Thymus (tissue), 11 donors: ENCODE results near the gene DISC1. TPM values are rescaled to one million over a fixed set of nuclear protein-coding genes. Genes with fewer than 3 reads are reported as not detected.

Experiments used
- DNase-seq, 9 donors: peaks; one replicate each; pipeline ENCODE4 v3.0.0-alpha.2; 2013; ENCODE audit warnings: low spot score in 9 of 9, low read depth in 6 of 9, missing footprints in 1 of 9
- H3K27ac ChIP-seq, 2 donors: one replicate each; pipeline ENCODE4 v1.5.1; 2013; ENCODE audit warnings: control low read depth in 1 of 2, low read depth in 1 of 2, low read length in 1 of 2, mild to moderate bottlenecking in 1 of 2, moderate library complexity in 1 of 2
- H3K27me3 ChIP-seq, 2 donors: one replicate each; pipeline ENCODE4 v1.5.1; 2013; ENCODE audit warnings: low read length in 1 of 2; ENCODE audit not compliant: control insufficient read depth in 2 of 2, insufficient read depth in 1 of 2
- H3K36me3 ChIP-seq, 2 donors: one replicate each; pipeline ENCODE4 v1.5.1; 2013; ENCODE audit warnings: low read length in 1 of 2, mild to moderate bottlenecking in 1 of 2, moderate library complexity in 1 of 2; ENCODE audit not compliant: control insufficient read depth in 2 of 2, insufficient read depth in 2 of 2
- H3K4me1 ChIP-seq, 2 donors: one replicate each; pipeline ENCODE4 v1.5.1; 2013; ENCODE audit warnings: low read length in 2 of 2; ENCODE audit not compliant: control insufficient read depth in 2 of 2, insufficient read depth in 2 of 2
- H3K4me3 ChIP-seq, 2 donors: one replicate each; pipeline ENCODE4 v1.5.1; 2013; ENCODE audit warnings: low read length in 2 of 2, control low read depth in 1 of 2, mild to moderate bottlenecking in 1 of 2
- H3K9me3 ChIP-seq, 2 donors: one replicate each; pipeline ENCODE4 v1.5.1; 2013; ENCODE audit warnings: low read length in 1 of 2, mild to moderate bottlenecking in 1 of 2; ENCODE audit not compliant: control insufficient read depth in 2 of 2, insufficient read depth in 1 of 2
- WGBS: extraction: QIAGEN DNeasy Blood & Tissue Kit; methylation state at CpG from one replicate; pipeline ENCODE4 v1.1.7; 2013; 5-methylcytosine and 5-hydroxymethylcytosine counted together
- polyA plus RNA-seq: library from polyadenylated mRNA; stranded (reverse); fragments of 200-250 nt; gene quantifications from one replicate; pipeline ENCODE4 v1.2.3, GENCODE V29; 2013
- total RNA-seq: library from RNA; stranded (reverse); fragments of 120-200 nt; gene quantifications from one replicate; pipeline ENCODE4 v1.2.4, GENCODE V29; 2013
- donor health status: healthy.

The DISC1 gene
- total and polyA plus RNA-seq, 2 donors: 4.4 to 5.3 TPM

DNA sequence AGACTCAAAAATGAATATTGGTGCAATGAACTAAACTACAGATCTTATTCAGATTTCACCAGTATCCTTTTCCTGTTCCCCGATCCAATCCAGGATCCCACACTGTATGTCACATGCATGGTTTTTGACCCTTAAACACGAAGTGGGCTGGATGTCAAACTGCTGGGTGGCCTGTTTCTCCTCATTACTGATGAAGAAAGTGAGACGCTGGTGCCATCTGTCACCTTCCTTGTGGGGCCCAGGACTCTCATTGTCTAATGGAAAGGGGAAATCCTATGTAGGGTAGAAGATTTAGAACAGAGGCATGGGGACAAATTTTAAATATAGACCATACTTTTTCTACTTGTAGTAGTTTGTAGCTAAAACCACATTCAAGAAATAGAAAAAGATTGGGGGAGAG is 56.2 kb downstream of the DISC1 start:
- Histone ChIP-seq H3K4me1 (no peaks in the 10 kb centered on the region), H3K27me3 (no peaks in the 10 kb centered on the region), H3K27ac (no peak overlapping the region), H3K9me3 (peaks cover 1 to 8% of the 10 kb centered on the region in 2 donors), H3K4me3 (no peak overlapping the region), H3K36me3 (no peaks in the 10 kb centered on the region)
- DNase-seq: no peak
- 83% methylated on average over 3 of the region's 3 CpGs for WGBS

DNA sequence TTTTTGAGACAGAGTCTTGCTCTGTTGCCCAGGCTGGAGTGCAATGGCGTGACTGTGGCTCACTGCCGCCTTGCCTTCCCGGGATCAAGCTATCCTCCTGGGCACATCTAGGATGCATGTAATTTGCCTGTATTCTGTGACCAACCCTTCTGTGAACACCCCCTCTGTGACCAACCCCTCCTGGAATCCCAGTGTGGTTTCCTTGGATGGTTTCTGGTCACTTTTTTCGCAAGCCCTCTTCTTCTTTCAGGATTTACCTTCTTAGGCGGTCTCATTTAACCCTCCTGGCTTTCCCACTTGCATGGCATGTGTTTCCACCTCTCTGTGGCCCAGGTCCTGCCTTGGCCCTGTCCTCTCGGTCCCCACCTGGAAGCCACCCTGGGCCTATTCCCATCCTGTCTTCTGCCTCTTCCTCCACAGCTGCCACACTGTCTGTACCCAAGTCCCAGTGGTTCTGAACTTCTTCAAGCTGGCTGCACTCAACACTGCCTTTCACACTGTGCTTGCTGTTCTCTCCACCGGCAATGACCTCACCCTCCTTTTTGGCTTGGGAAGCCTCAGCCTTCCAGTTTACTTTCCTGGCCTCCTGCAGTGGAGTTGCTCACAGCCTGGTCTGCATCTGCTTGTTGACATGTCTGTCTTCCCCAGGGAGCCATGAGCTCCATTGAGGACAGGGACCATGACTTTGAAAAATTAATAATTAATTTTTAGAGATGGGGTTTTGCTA is 57.0 kb downstream of the DISC1 start:
- DNase-seq: no peak
- Histone ChIP-seq H3K4me1 (no peaks in the 10 kb centered on the region), H3K9me3 (peaks cover 1 to 8% of the 10 kb centered on the region in 2 donors), H3K36me3 (no peaks in the 10 kb centered on the region), H3K27ac (no peak overlapping the region), H3K4me3 (no peak overlapping the region), H3K27me3 (no peaks in the 10 kb centered on the region)
- 98% methylated on average over 7 of the region's 7 CpGs for WGBS

DNA sequence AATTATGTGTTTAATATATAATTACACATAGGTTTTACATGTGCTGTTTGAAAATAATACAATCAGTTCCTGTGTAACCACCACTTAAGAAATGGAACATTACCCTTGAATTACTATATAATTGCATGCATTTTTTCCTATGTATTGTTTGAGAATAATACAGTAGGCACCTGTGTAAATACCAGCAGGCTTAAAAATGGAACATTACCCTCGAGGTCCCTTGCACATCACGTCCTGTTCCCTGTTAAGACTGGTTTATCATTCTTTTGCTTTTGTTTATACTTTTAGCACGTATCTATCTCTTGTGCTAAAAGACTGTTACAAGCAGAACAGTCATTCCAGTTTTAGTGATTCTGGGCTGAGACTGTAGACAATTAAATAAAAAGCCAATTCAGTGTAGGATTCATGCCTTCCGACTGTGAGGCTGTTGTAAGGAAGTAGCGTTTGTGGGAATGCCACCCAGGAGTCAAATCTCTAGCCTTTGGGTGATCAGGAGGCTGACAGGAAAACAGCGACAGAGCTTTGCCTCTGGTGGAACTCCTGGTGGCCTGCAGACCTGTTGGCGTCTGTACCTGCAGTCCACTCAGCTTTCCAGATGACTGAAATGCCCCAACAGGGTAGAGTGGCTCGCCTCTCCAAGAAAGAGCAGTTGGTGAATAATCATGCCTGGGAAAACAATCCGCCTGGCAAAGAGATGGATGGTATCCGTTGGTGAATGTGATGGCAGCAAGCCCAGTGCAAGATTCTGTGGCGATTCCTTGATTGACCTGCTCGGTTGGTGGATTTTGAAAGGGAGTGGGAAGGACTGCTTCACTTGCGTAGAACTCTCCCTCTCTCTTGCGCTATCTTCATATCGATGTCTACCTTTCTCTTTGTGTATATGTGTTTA is 58.0 kb downstream of the DISC1 start:
- H3K27ac ChIP-seq: no peak overlapping the region
- H3K9me3 ChIP-seq: peaks cover 1 to 8% of the 10 kb centered on the region in 2 donors
- WGBS: 96% methylated on average over 15 of the region's 15 CpGs

DNA sequence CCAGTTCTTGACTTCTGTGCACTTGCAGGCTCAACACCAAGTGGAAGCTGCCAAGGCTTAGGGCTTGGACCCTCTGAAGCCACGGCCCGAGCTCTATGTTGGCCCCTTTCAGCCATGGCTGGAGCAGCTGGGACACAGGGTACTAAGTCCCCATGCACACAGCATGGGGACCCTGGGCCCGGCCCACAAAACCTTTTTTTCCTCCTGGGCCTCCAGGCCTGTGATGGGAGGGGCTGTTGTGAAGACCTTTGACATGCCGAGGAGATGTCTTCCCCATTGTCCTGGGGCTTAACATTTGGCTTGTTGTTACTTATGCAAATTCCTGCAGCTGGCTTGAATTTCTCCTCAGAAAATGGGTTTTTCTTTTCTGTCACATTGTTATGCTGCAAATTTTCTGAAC is 59.8 kb downstream of the DISC1 start:
- Histone ChIP-seq H3K9me3 (peaks cover 1 to 8% of the 10 kb centered on the region in 2 donors), H3K36me3 (no peaks in the 10 kb centered on the region), H3K4me1 (no peaks in the 10 kb centered on the region), H3K27ac (no peak overlapping the region), H3K4me3 (no peak overlapping the region), H3K27me3 (no peaks in the 10 kb centered on the region)
- no peak for DNase-seq
- WGBS: over 99% methylated on average over 4 of the region's 4 CpGs

More for the DNA sequence above, 58.0 kb downstream of the DISC1 start:
- no peaks in the 10 kb centered on the region for H3K27me3 ChIP-seq
- DNase-seq: no peak
- H3K4me1 ChIP-seq: no peaks in the 10 kb centered on the region
- H3K4me3 ChIP-seq: no peak overlapping the region
- H3K36me3 ChIP-seq: no peaks in the 10 kb centered on the region

DNA sequence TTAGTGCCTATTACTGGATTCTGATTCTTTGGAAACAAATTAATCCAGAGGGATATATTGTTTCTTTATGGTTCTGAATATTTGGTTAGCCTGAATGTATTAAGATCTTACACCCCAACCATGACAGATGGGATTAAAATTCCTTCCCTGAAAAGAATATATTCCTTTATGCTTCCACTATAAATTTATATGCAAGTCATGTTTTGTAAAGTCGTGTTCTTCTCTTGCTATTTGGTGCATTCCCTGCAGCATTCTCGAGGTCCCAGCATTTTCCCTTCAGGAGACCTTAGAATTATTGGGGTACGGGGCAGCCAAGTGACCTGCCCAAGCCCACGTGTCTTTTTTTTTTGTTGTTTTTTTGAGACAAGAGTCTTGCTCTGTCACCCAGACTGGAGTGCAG is 62.4 kb downstream of the DISC1 start:
- no peaks in the 10 kb centered on the region for H3K4me1 ChIP-seq
- peaks cover 1 to 8% of the 10 kb centered on the region in 2 donors for H3K9me3 ChIP-seq
- 98% methylated on average over 4 of the region's 4 CpGs for WGBS

DNA sequence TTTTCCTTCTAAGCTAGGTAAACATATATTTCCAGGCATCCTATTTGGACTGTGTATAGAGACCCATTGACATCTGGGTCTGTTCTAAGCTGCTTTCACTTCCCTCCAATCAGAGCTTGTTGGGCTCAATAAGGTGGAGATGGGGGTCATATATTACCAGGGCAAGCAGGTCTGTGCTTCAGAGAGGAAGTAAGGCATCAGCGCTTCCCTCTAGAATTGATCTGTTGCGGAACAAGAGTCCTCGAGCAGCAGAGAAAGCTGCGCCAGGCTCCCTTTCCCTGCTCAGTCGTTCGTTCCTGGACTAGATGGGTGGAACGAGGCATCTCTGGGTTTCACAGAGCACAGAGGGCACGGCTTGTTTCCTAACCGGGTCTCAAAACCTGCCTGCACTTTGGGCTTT is 63.5 kb downstream of the DISC1 start:
- H3K27me3 ChIP-seq: no peaks in the 10 kb centered on the region
- WGBS: 78% methylated on average over 9 of the region's 9 CpGs
- H3K9me3 ChIP-seq: peaks cover 1 to 8% of the 10 kb centered on the region in 2 donors
- H3K4me3 ChIP-seq: no peak overlapping the region
- peaks cover 0 to 6% of the 10 kb centered on the region in 2 donors for H3K4me1 ChIP-seq
- no peak overlapping the region for H3K27ac ChIP-seq
- H3K36me3 ChIP-seq: no peaks in the 10 kb centered on the region
- peak in 1 of 9 donors; percentile 20 for DNase-seq

More for the DNA sequence above, 62.4 kb downstream of the DISC1 start:
- no peak overlapping the region for H3K4me3 ChIP-seq
- H3K27me3 ChIP-seq: no peaks in the 10 kb centered on the region
- no peak for DNase-seq
- H3K27ac ChIP-seq: no peak overlapping the region
- H3K36me3 ChIP-seq: no peaks in the 10 kb centered on the region

DNA sequence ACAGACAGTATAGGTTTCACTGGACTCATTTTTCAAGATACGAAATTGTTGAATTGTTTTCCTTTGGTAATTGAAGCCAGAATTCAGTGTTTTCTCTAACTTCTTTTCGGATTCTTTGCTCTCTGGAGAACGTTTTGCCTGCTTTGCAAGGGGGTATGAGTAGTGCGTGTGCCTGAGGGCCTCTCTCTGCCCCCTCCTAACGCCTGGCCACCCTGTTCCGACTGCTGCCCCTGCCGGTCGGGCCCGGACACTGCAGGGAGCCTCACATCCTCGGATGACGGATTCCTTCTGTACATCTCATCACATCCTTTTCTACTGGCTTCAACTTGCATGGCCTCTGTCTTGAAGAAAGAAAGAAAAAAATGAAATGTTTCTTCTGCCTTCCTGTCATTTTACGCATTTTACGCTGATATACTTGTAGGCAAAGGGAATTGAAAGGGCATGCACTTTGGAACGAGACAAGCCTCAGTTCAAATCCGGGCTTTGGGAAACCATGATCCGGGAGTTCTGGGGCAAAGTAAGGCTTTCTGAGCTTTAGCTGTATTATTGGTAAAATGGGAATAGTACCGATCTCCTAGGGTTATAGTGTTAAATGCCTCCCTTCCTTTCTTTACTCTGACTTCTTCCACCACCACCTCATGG is 65.1 kb downstream of the DISC1 start:
- Histone ChIP-seq H3K27me3 (no peaks in the 10 kb centered on the region), H3K27ac (no peak overlapping the region), H3K4me1 (peaks cover 0 to 6% of the 10 kb centered on the region in 2 donors), H3K4me3 (no peak overlapping the region), H3K9me3 (no peaks in the 10 kb centered on the region), H3K36me3 (no peaks in the 10 kb centered on the region)
- WGBS: 91% methylated on average over 17 of the region's 17 CpGs
- DNase-seq: peak in 2 of 9 donors; percentile 14 to 18

DNA sequence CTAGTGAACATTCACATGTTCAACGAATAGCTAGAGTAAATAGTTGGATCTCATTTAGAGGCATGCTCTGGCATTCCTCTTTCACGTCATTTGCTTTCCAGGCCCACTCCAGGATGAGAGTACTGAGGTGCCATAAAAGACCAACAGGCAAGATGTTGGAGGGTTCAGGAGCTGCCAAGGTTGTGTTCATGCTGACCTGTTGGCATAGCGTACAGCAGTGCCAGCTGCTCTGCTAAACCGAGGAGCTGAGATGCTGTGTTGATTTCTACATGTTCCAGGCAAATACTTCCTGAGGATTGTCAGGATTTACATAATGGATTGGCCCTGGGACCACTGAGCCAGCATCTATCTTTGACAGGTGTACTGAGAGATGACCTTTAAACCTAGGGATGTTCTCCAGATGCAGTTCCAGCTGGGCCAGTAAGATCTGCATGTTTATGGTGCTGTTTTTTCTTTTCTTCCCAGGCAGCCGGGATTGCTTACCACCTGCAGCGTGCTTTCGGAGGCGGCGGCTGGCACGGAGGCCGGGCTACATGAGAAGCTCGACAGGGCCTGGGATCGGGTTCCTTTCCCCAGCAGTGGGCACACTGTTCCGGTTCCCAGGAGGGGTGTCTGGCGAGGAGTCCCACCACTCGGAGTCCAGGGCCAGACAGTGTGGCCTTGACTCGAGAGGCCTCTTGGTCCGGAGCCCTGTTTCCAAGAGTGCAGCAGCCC is 66.9 kb downstream of the DISC1 start:
- WGBS: 98% methylated on average over 18 of the region's 18 CpGs
- Histone ChIP-seq H3K9me3 (no peaks in the 10 kb centered on the region), H3K4me1 (peaks cover 0 to 6% of the 10 kb centered on the region in 2 donors), H3K4me3 (no peak overlapping the region), H3K27me3 (no peaks in the 10 kb centered on the region), H3K27ac (no peak overlapping the region), H3K36me3 (no peaks in the 10 kb centered on the region)
- no peak for DNase-seq
